PFSK-1 (cell line): ENCODE data around the gene RAP1GAP2.

Experiments
- POLR2AphosphoS5 ChIP-seq: IDR thresholded peaks from 2 replicates; pipeline ENCODE4 v1.6.1; 2012; ENCODE audit warnings: low read depth, mild to moderate bottlenecking, control low read depth, low read length, moderate library complexity
- REST ChIP-seq, 2 experiments: IDR thresholded peaks; 2 replicates each; pipeline versions ENCODE4 v1.6.1 to v1.8.0; 2011 to 2012; ENCODE audit warnings: low read depth in 2 of 2, low read length in 2 of 2, control low read depth in 1 of 2, inconsistent platforms in 1 of 2, mild to moderate bottlenecking in 1 of 2, moderate library complexity in 1 of 2; ENCODE audit not compliant: insufficient read depth in 1 of 2
- SIN3A ChIP-seq: IDR thresholded peaks from 2 replicates; pipeline ENCODE4 v1.6.1; 2012; ENCODE audit warnings: mild to moderate bottlenecking, low read length, moderate library complexity, borderline replicate concordance; ENCODE audit not compliant: insufficient read depth

GRCh38 chr17:3026856-3027751 lies 230.9 kb downstream of the RAP1GAP2 start:
- TF ChIP-seq POLR2AphosphoS5 (no peak), SIN3A (no peak), REST (IDR thresholded peaks at IDR 0.05; ENCODE audit: insufficient read depth in 1 of 2, low read depth in 2 of 2, low read length in 2 of 2) (no peak)
